H9 (cell line): ENCODE data around the gene FAM219A. TPM values are rescaled to one million over a fixed set of nuclear protein-coding genes. Genes with fewer than 3 reads are reported as not detected.

Experiments used
- DNase-seq: peaks from one replicate; pipeline ENCODE4 v3.0.0-alpha.2; 2017
- H2AFZ ChIP-seq: one replicate; pipeline ENCODE4 v1.6.1; 2013; ENCODE audit warnings: mild to moderate bottlenecking, low read length, control low read depth, moderate library complexity
- H2AK5ac ChIP-seq: 2 replicates; pipeline ENCODE4 v1.6.1; 2013; ENCODE audit warnings: low read length, control low read depth, mixed read lengths; ENCODE audit not compliant: insufficient read length
- H2BK120ac ChIP-seq: one replicate; pipeline ENCODE4 v1.6.1; 2013; ENCODE audit warnings: low read depth, mild to moderate bottlenecking, low read length, control low read depth, inconsistent platforms; ENCODE audit not compliant: poor library complexity, severe bottlenecking
- H2BK12ac ChIP-seq: 2 replicates; pipeline ENCODE4 v1.6.1; 2013; ENCODE audit warnings: low read length, control low read depth, mixed read lengths, low read depth; ENCODE audit not compliant: insufficient read length
- H2BK15ac ChIP-seq: 2 replicates; pipeline ENCODE4 v1.6.1; 2013; ENCODE audit warnings: low read depth, low read length, control low read depth
- H2BK20ac ChIP-seq: one replicate; pipeline ENCODE4 v1.6.1; 2013; ENCODE audit warnings: low read depth, mild to moderate bottlenecking, low read length, control low read depth, inconsistent platforms; ENCODE audit not compliant: poor library complexity, severe bottlenecking
- H2BK5ac ChIP-seq: 2 replicates; pipeline ENCODE4 v1.6.1; 2013; ENCODE audit warnings: low read length, control low read depth, mixed read lengths; ENCODE audit not compliant: insufficient read length
- H3K14ac ChIP-seq: 2 replicates; pipeline ENCODE4 v1.6.1; 2013; ENCODE audit warnings: low read length, control low read depth; ENCODE audit not compliant: insufficient read depth
- H3K18ac ChIP-seq: 2 replicates; pipeline ENCODE4 v1.6.1; 2013; ENCODE audit warnings: low read depth, mild to moderate bottlenecking, mixed read lengths, low read length, control low read depth; ENCODE audit not compliant: insufficient read length
- H3K23ac ChIP-seq: 2 replicates; pipeline ENCODE4 v1.6.1; 2013; ENCODE audit warnings: low read length, control low read depth, mixed read lengths, low read depth; ENCODE audit not compliant: insufficient read length
- H3K23me2 ChIP-seq: 2 replicates; pipeline ENCODE4 v1.6.1; 2013; ENCODE audit warnings: low read depth, mild to moderate bottlenecking, mixed read lengths, low read length, control low read depth; ENCODE audit not compliant: insufficient read length, poor library complexity, severe bottlenecking
- H3K27ac ChIP-seq: 2 replicates; pipeline ENCODE4 v1.5.1; 2013; ENCODE audit warnings: low read length, control low read depth, mixed read lengths, low read depth; ENCODE audit not compliant: insufficient read length
- H3K27me3 ChIP-seq: 2 replicates; pipeline ENCODE4 v1.6.1; 2013; ENCODE audit warnings: low read length, control low read depth, inconsistent platforms; ENCODE audit not compliant: insufficient read depth
- H3K4ac ChIP-seq: 2 replicates; pipeline ENCODE4 v1.6.1; 2013; ENCODE audit warnings: low read depth, mild to moderate bottlenecking, control low read depth, inconsistent platforms, low read length, moderate library complexity
- H3K4me1 ChIP-seq: 2 replicates; pipeline ENCODE4 v1.6.1; 2013; ENCODE audit warnings: low read length, control low read depth, inconsistent platforms; ENCODE audit not compliant: insufficient read depth
- H3K4me2 ChIP-seq: 2 replicates; pipeline ENCODE4 v1.6.1; 2013; ENCODE audit warnings: low read length, control low read depth, mixed read lengths; ENCODE audit not compliant: insufficient read length, insufficient read depth
- H3K56ac ChIP-seq: 2 replicates; pipeline ENCODE4 v1.6.1; 2013; ENCODE audit warnings: low read depth, mild to moderate bottlenecking, mixed read lengths, low read length, control low read depth; ENCODE audit not compliant: insufficient read length
- H3K79me1 ChIP-seq: 2 replicates; pipeline ENCODE4 v1.6.1; 2013; ENCODE audit warnings: low read depth, mild to moderate bottlenecking, moderate library complexity, low read length, control low read depth, inconsistent platforms; ENCODE audit not compliant: insufficient read depth, poor library complexity, severe bottlenecking
- H3K79me2 ChIP-seq: 2 replicates; pipeline ENCODE4 v1.6.1; 2013; ENCODE audit warnings: low read length, control low read depth, inconsistent platforms; ENCODE audit not compliant: insufficient read depth
- H3K9ac ChIP-seq: 2 replicates; pipeline ENCODE4 v1.6.1; 2013; ENCODE audit warnings: low read length, control low read depth, mixed read lengths; ENCODE audit not compliant: insufficient read length; ENCODE audit errors: extremely low read depth
- H3K9me3 ChIP-seq: one replicate; pipeline ENCODE4 v1.6.1; 2013; ENCODE audit warnings: low read depth, low read length, inconsistent platforms; ENCODE audit not compliant: control insufficient read depth
- H3T11ph ChIP-seq: one replicate; pipeline ENCODE4 v1.6.1; 2013; ENCODE audit warnings: mild to moderate bottlenecking, low read length, control low read depth, inconsistent platforms
- H4K20me1 ChIP-seq: one replicate; pipeline ENCODE4 v1.6.1; 2013; ENCODE audit not compliant: control insufficient read depth, insufficient read length, insufficient read depth
- H4K5ac ChIP-seq: 2 replicates; pipeline ENCODE4 v1.6.1; 2013; ENCODE audit warnings: low read depth, mild to moderate bottlenecking, mixed read lengths, low read length, control low read depth; ENCODE audit not compliant: insufficient read length
- H4K8ac ChIP-seq: replicated peaks from 2 replicates; pipeline ENCODE4 v1.6.1; 2013; ENCODE audit warnings: low read length, control low read depth, mixed read lengths, low read depth; ENCODE audit not compliant: insufficient read length
- H4K91ac ChIP-seq: 2 replicates; pipeline ENCODE4 v1.6.1; 2013; ENCODE audit warnings: low read depth, mild to moderate bottlenecking, moderate library complexity, mixed read lengths, low read length, control low read depth; ENCODE audit not compliant: insufficient read length
- H3K27ac Mint-ChIP-seq, 3 experiments: 2 replicates in 2 of 3; 3 replicates in 1 of 3; pipeline ENCODE4 v1.8.0; 2020 to 2021; ENCODE audit warnings: mixed read lengths in 3 of 3, mild to moderate bottlenecking in 1 of 3, moderate library complexity in 1 of 3
- H3K27me3 Mint-ChIP-seq: 2 replicates; pipeline ENCODE4 v1.8.0; 2021; ENCODE audit warnings: low read depth, mild to moderate bottlenecking, moderate library complexity, mixed read lengths
- H3K36me3 Mint-ChIP-seq, 3 experiments: 2 replicates in 2 of 3; 3 replicates in 1 of 3; pipeline ENCODE4 v1.8.0; 2020 to 2021; ENCODE audit warnings: low read depth in 3 of 3, mixed read lengths in 3 of 3; ENCODE audit not compliant: insufficient read depth in 1 of 3
- H3K4me1 Mint-ChIP-seq, 2 experiments: 2 replicates each; pipeline ENCODE4 v1.8.0; 2020; ENCODE audit warnings: mixed read lengths in 2 of 2
- H3K4me3 Mint-ChIP-seq, 2 experiments: 2 replicates in 1 of 2; 3 replicates in 1 of 2; pipeline ENCODE4 v1.8.0; 2020 to 2021; ENCODE audit warnings: mild to moderate bottlenecking in 2 of 2, mixed read lengths in 2 of 2, moderate library complexity in 1 of 2
- H3K9me3 Mint-ChIP-seq, 2 experiments: 2 replicates in 1 of 2; 3 replicates in 1 of 2; pipeline ENCODE4 v1.8.0; 2020; ENCODE audit warnings: mild to moderate bottlenecking in 2 of 2, mixed read lengths in 2 of 2, moderate library complexity in 1 of 2
- WGBS: extraction: QIAGEN DNeasy Blood & Tissue Kit; methylation state at CpG from one replicate; pipeline ENCODE4 v1.1.7; 2013; ENCODE audit warnings: missing lambda C conversion rate, low lambda C conversion rate, mixed read lengths; ENCODE audit not compliant: insufficient read length; ENCODE audit errors: extremely low coverage; 5-methylcytosine and 5-hydroxymethylcytosine counted together
- total RNA-seq: library from RNA; stranded (reverse); gene quantifications from 2 replicates; pipeline ENCODE4 v1.2.1, GENCODE V29; 2021
- TF ChIP-seq, protein P1 (sequence below): fragments of 200-600 bp; sonication (generic); conservative IDR thresholded peaks from 3 replicates; pipeline ENCODE4 v1.8.0; 2021; ENCODE audit warnings: antibody characterized with exemption, mild to moderate bottlenecking

FAM219A gene
- total RNA-seq, 1 experiment from 2014 or later: 16.7 TPM

DNA sequence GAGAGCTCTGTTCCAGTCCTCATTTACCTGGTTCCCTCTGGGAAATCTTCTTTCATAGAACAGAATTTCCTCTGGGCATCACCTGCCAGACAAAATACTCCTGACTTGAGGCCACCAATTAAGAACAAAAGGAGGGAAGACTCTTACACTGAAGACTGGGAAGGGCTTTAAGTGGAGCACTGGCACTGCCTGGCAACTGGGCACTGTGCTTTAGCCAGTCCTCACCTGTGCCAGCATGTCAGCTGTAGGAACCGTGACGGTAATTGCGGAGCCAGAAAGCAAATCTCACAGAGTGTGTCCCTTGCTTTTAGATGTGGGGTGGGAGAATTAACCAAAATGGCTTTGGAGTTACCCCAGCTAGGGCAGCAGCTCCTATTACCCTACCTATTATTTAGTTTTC lies 40.6 kb downstream of the FAM219A start:
- H3K56ac ChIP-seq: no peak overlapping the region
- no peak overlapping the region for H3K27ac ChIP-seq
- H3K79me2 ChIP-seq: no peaks in the 10 kb centered on the region
- no peak overlapping the region for H2BK12ac ChIP-seq
- H3T11ph ChIP-seq: no peak overlapping the region
- no peak overlapping the region for H4K8ac ChIP-seq
- H3K79me1 ChIP-seq: no peaks in the 10 kb centered on the region
- no peaks in the 10 kb centered on the region for H3K23me2 ChIP-seq
- no peaks in the 10 kb centered on the region for H4K20me1 ChIP-seq
- TF ChIP-seq, protein P1, sequence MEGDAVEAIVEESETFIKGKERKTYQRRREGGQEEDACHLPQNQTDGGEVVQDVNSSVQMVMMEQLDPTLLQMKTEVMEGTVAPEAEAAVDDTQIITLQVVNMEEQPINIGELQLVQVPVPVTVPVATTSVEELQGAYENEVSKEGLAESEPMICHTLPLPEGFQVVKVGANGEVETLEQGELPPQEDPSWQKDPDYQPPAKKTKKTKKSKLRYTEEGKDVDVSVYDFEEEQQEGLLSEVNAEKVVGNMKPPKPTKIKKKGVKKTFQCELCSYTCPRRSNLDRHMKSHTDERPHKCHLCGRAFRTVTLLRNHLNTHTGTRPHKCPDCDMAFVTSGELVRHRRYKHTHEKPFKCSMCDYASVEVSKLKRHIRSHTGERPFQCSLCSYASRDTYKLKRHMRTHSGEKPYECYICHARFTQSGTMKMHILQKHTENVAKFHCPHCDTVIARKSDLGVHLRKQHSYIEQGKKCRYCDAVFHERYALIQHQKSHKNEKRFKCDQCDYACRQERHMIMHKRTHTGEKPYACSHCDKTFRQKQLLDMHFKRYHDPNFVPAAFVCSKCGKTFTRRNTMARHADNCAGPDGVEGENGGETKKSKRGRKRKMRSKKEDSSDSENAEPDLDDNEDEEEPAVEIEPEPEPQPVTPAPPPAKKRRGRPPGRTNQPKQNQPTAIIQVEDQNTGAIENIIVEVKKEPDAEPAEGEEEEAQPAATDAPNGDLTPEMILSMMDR: no peak
- no peak overlapping the region for H2AFZ ChIP-seq
- H3K4me3 Mint-ChIP-seq: no peak overlapping the region
- no peak overlapping the region for H3K23ac ChIP-seq
- no peak overlapping the region for H4K91ac ChIP-seq
- no peaks in the 10 kb centered on the region for H3K9me3 ChIP-seq
- no peaks in the 10 kb centered on the region for H3K36me3 Mint-ChIP-seq
- no peaks in the 10 kb centered on the region for H3K27me3 ChIP-seq
- no peak overlapping the region for H2BK5ac ChIP-seq
- no peak overlapping the region for H3K4ac ChIP-seq
- H3K9me3 Mint-ChIP-seq: no peaks in the 10 kb centered on the region
- no peak overlapping the region for H2BK15ac ChIP-seq
- no peak overlapping the region for H3K18ac ChIP-seq
- H4K5ac ChIP-seq: no peak overlapping the region
- no peak overlapping the region for H3K27ac Mint-ChIP-seq
- no peak overlapping the region for H2BK20ac ChIP-seq
- H3K4me1 Mint-ChIP-seq: peaks cover 20 to 24% of the 10 kb centered on the region in 2 experiments
- DNase-seq: no peak
- no peak overlapping the region for H2AK5ac ChIP-seq
- no peak overlapping the region for H3K4me2 ChIP-seq
- H3K4me1 ChIP-seq: peaks cover 11% of the 10 kb centered on the region
- H3K14ac ChIP-seq: no peak overlapping the region
- no CpG with 5 or more reads among the region's 3 CpGs for WGBS
- H3K27me3 Mint-ChIP-seq: peaks cover 4% of the 10 kb centered on the region
- no peak overlapping the region for H3K9ac ChIP-seq
- no peak overlapping the region for H2BK120ac ChIP-seq
